SHP77 (cell line): ENCODE measurements around the gene SLC25A33.
"Not testable (repeated sequence)": the region's sequence is repeated elsewhere in the genome, so short reads cannot be mapped to it uniquely, and the experiment has no call there.

Experiments
- DNase-seq, 2 experiments: peaks; one replicate each; lab custom pipeline; 2025; lab: John Stamatoyannopoulos, UW

Gene SLC25A33, protein sequence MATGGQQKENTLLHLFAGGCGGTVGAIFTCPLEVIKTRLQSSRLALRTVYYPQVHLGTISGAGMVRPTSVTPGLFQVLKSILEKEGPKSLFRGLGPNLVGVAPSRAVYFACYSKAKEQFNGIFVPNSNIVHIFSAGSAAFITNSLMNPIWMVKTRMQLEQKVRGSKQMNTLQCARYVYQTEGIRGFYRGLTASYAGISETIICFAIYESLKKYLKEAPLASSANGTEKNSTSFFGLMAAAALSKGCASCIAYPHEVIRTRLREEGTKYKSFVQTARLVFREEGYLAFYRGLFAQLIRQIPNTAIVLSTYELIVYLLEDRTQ

GRCh38 chr1:9539165-9539828 is at the start of gene SLC25A33:
SLC25A33 (plus strand) TSS chr1:9539465; CDS start chr1:9539692, 227 bp downstream.
- DNase-seq = peak; percentile 87 to 91

DNA sequence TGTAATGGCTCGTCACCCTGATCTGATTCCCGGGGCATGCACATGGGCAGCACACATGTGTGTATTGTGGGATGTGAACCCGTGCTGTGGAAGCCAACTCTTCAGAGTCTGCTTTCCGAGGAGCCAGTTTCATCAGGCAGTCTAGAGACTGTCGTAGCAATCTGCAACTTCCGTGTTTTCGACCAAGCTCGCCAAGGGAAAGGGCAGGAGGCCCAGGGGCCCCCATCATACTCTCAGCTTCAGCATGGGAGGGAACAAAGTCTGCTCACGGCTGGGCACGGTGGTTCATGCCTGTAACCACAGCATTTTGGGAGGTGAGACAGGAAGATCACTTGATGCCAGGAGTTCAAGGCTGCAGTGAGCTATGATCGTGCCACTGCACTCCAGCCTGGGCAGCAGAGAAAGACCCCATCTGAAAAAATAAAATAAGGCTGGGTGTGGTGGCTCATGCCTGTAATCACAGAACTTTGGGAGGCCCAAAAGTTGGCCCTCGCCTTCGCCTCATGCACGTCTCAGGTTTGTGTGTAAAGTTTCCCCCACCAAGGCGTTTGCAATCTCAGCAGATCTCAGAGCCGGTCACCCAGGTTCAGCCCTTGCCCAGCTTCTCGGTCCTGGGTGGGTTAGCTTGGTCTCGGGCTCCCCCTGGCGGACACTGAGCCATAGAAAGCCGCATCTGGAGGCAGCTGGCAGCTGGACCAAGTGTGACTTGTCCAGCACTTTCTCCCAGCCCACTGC is 48.5 kb upstream of the SLC25A33 start:
- DNase-seq = peak; percentile 59 to 71

DNA sequence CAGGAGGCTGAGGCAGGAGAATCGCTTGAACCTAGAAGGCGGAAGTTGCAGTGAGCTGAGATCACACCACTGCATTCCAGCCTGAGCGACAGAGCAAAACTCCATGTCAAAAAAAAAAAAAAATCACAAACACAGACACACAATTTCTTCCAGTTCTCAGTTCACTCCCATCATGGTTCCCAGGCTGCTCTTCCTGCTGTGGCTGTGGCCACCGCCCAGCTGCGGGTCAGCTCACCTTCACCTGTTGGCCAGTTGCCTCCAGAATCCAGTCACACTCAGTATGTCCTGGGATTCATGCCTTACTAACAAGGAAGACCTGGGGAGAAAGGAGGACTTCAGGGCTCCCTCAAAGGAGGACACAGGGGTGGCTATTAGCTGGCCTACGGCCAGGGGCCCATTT is 45.9 kb upstream of the SLC25A33 start:
- DNase-seq = no peak

DNA sequence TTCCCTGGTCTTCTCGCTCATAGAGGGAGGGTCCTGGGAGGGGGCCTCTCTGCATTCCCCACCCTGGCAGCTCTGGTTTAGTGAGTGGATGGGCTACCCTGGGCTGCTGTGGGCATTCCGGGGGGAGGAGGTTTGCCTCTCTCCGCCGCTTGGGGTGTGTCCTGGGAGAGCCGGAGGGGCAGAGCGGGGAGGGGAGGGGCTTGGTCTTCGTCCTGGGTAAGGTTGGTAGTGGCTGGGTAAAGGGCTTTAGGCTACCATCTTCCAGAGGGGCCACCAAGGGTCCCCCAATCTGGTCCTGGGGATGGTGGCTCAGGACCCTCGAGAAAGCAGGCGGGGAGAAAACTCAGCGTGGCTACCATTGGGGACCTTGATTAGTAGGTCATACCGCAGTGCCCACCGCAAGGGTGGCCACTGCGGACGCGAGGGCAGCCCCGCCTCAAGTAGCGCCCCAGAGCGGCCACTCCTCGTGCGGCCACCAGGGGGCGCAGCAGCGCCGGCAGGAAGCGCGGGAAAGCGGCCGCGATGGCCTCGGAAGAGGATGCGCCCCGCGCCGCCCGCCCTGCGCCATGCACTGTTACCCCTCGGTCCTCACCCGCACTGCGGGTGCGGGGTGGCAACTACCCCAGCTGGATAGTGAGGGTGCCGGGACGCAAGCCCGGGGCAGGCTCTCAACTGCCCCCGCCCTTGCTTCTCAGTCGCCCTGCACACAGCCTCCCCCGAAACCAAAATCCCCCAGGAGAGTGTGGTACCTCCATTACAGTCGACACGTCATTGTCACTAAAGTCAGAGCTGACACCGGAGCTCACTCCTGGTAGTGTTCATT is 44.1 kb upstream of the SLC25A33 start:
- DNase-seq = peak; percentile 23 to 34

- DNase-seq = no peak
These were observed 43.4 kb upstream of the SLC25A33 start for GRCh38 chr1:9495854-9496374.

DNA sequence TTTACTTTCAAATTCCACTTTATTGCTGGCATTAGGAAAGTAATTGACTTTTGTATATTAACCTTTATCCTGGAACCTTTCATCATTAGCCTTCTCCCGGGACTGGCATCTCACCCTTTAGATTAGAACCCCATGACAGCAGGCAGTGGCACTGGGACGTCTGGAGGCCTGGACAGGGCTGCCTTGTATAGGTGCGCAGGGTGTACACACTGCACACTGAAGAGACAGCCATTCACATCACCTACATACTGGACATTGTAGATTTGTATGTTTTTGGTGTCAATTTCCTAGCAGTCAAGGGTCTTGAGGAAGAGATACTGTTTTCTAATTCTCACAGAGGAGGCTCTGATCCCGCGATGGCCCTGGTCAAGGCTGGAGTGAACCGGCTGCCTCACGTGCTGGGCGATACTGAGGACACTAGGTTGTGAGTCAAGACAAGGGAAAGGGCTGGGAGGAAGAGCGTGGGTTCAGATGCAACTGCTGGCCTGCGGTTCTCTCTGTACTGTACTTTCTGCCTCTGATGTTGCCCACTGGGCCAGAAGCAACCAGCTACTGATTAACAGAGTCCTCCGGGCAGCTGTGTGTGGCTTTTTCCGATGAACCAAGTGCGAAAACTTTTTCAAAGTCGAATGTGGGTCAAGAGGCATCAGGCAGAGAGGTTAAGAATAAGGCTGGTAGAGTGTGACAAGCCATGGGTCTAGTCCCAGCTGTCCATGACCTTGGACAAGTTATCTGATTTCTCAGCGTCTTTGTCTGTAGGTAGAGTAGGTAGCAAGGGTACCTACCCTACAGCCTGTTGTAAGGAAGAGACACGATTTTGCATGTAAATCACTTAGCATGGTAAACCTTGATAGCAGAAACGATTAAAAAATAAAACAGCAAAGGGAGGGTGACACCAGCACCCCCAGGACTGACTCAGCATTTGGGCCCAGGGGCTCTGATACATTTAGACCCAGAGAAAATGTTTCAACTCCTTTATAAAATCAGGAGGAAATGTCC is 38.2 kb upstream of the SLC25A33 start:
- DNase-seq = no peak

DNA sequence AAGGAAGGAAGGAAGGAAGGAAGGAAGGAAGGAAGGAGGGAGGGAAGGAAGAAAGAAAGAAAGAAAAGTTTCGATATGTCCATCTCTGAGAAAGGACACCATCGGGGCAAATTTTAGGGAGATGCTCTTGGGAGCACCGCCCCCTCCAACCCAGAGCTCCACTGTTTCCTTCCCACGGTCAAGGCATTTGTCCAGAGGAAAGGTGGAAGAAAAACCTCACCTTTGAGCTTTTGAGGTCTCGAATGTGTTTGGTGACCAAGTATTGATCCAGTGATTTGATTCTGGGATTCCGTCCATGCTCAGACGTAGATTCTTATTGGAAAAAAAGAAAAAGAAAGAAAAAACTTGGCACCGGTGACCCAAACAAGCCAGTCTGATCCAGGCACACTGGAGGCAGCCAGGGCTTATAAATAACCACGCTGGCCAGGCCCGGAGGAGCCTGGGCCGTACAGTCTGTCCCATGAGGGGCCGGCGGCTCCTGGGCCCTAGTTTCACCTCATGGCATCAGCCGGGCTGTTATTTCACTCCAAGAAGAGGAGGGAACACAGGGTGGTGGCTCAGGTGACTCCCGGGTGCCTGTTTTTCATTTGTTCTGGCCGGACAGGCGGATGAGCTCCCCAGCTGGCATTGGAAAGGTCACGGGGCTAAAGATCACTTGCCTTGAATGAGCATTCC is 36.1 kb upstream of the SLC25A33 start:
- DNase-seq = no peak

GRCh38 chr1:9505143-9505542 is 34.1 kb upstream of the SLC25A33 start:
- DNase-seq = no peak

GRCh38 chr1:9506901-9507300 is 32.4 kb upstream of the SLC25A33 start:
- DNase-seq = no peak

GRCh38 chr1:9510130-9510529 is 29.1 kb upstream of the SLC25A33 start:
- DNase-seq = no peak

DNA sequence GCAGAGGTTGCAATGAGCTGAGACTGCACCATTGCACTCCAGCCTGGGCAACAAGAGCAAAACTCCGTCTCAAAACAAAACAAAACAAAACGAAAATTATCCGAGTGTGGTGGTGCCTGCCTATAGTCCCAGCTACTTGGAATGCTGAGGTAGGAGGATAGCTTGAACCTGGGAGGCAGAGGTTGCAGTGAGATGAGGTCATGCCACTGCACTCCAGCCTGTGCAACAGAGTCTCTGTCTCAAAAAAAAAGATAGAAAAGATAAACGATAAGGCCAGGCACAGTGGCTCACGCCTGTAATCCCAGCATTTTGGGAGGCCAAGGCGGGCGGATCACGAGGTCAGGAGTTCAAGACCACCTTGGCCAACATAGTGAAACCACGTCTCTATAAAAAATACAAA is 23.7 kb upstream of the SLC25A33 start:
- DNase-seq = not testable (repeated sequence)

DNA sequence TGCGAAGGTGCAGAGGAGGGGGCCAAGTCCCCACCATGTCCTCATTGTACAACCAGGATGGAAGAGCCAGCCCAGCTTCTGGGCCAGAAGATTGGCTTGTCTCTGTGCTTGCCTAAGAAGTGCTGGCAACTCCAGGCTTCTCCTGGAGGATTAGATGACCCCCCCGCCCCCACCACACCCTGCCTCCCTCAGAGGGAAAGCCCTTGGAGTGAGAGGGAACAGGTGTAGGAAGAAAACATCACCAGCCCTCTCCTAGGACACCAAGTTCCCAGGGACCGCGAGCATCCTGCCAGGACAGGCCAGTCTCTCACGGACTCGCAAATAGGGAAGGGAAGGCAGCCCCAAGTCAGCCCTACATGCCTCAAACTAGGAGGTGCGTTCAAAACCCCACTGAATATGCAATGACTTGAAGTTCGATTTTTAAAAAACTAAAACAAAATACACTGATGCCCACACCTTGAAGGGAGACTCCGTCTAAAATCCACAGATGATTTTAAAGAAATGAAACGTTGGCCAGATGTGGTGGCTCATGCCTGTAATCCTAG is 20.7 kb upstream of the SLC25A33 start:
- no peak for DNase-seq

GRCh38 chr1:9520411-9520810 is 18.9 kb upstream of the SLC25A33 start:
- DNase-seq = no peak

DNA sequence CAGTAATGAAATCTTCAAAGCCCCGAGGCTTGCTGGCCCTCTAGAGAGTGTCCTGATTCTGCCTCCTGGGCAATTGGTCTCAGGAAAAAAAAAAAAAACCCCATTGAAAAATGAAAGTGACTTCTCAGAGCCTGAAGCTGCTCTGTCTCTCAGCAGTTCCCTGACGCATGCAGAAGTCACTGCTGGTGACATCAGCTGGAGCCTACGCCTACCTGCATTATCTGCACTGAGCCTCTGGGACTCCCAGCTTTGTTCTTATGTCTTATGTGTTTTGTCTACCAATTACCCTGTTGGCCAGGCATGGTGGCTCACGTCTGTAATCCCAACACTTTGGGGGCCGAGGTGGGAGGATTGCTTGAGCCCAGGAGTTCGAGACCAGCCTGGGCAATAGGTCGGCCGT is 10.1 kb upstream of the SLC25A33 start:
- no peak for DNase-seq

DNA sequence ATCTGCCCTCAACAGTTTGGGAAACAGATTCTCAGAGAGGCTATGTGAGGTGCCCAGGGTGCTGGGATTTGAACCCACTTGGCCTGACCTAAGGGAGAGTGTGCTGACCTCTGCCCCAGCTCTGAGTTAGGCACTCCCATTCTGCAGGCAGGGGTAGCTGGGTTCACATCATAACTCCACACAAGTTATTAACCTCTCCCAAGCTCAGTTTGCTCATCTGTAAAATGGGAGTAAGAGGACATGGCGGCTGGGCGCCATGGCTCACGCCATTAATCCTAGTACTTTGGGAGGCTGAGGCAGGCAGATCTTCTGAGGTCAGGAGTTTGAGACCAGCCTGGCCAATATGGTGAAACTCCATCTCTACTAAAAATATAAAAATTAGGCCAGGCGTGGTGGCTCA is 8.9 kb upstream of the SLC25A33 start:
- no peak for DNase-seq

GRCh38 chr1:9534953-9535352 is 4.3 kb upstream of the SLC25A33 start:
- no peak for DNase-seq

DNA sequence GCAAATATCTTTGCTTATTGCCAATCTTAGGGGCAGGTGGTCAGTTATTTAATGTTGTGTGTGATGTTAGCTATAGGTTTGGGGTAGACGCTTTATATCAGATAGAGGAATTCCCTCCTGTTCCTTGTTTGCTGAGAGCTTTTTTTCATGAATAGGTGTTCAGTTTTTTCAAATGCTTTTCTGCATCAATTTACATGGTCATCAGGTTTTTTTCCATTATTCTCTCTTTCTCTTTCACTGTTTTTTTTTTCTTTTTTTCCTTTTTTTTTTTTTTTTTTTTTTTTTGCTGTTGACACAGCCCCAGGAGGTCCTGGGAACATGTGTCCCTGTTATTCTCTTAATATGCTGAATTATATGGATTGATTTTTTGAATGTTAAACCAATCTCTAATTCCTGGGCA is 3.0 kb upstream of the SLC25A33 start:
- DNase-seq = no peak

DNA sequence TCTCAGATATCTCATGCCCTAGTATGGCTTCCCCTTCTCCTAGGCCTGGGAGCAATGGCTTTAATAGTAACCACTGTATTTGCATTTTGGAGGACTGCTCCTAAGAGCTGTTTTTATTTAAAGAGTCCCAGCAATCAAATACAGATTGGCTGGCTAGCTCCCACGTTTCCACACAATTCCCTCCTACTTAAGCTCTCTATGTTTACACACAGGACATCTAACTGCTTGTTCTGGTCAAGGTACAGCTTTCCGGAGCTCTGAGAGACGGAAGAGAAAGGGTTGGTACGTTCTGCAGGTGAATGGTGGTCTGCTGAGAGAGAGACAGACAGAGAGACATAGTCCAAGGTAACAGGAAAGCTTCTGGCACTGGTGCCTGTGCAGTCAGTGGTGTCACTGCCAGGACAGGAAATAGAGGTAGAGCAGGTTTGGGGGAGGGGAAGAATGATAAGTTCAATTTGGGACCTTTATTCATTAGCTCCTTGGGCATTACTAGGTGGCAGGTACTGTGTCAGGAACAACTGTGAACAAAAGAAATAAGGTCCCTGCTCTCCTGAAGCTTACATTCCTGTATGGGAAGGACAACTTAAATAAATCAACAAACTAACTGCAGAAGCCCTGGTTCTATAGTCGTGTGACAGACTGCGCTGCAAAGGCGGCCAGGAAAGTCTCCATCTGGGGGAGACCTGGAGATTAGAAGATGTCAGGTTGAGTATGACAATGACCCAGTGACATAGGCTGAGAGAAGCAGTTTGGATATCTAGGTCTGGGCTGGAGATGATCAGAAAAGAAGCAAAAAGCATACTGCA is 1.2 kb upstream of the SLC25A33 start:
- no peak for DNase-seq

DNA sequence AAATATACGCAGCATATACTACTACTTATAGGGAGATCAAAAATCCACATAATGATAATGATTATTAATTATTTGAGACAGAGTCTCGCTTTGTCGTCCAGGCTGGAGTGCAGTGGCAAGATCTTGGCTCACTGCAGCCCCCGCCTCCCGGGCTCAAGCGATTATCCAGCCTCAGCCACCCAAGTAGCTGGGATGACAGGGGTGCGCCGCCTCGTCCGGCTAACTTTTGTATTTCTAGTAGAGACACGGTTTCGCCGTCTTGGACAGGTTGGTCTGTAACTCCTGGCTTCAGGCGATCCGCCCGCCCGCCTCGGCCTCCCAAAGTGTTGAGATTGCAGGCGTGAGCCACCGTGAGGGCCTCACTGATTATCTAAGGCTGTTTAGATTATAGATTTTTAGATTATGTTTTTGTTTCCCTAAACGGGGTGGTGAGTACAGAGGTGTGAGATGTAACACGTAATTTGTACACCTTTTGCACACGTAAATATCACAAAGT is 548 bp upstream of the SLC25A33 start:
- DNase-seq = no peak
